Endothelial cell of umbilical vein (primary cell): ENCODE data around the gene POLR1C. TPM values are rescaled to one million over a fixed set of nuclear protein-coding genes. Genes with fewer than 3 reads are reported as not detected.
"Not testable (repeated sequence)": the region's sequence is repeated elsewhere in the genome, so short reads cannot be mapped to it uniquely, and the experiment has no call there.

Experiments
- BruUV-seq: library from RNA; stranded (reverse); fragments of 400-500 nt; replicated peaks from 2 replicates; lab custom pipeline; 2021; lab: Mats Ljungman, UMichigan
- CTCF ChIA-PET: fragments of 300-600, 350-600 bp; sonication (Branson Sonifier 250); formaldehyde crosslinking; loops from one replicate; lab custom pipeline; 2021; ENCODE audit warnings: antibody characterized with exemption, inconsistent platforms; lab: Charles Lee
- POLR2A ChIA-PET: fragments of 300-600, 350-600 bp; sonication (Branson Sonifier 250); formaldehyde crosslinking; loops from one replicate; lab custom pipeline; 2021; ENCODE audit warnings: antibody characterized with exemption, inconsistent platforms; lab: Charles Lee
- DNase-seq: peaks from one replicate; pipeline ENCODE4 v3.0.0-alpha.2; 2011; ENCODE audit warnings: low read depth, low spot score
- FAIRE-seq: peaks from 2 replicates; lab custom pipeline; 2011; peaks lifted over from hg19 to GRCh38; lab: Jason Lieb, UNC
- H2AFZ ChIP-seq: 2 replicates; pipeline ENCODE4 v1.6.0; 2012; ENCODE audit warnings: low read depth, low read length, control low read depth, inconsistent platforms
- H3K27ac ChIP-seq: 2 replicates; pipeline ENCODE4 v1.5.1; 2011; ENCODE audit warnings: low read depth, mild to moderate bottlenecking, control low read depth, low read length, moderate library complexity; ENCODE audit not compliant: insufficient read depth
- H3K27me3 ChIP-seq, 2 experiments: 2 replicates each; pipeline versions ENCODE4 v1.6.0 to v1.6.1; 2011; ENCODE audit warnings: low read length in 2 of 2, mixed read lengths in 1 of 2; ENCODE audit not compliant: control insufficient read depth in 2 of 2, insufficient read depth in 2 of 2
- H3K36me3 ChIP-seq, 2 experiments: 2 replicates in 1 of 2; 3 replicates in 1 of 2; pipeline ENCODE4 v1.5.1; 2011; ENCODE audit warnings: low read length in 2 of 2, mild to moderate bottlenecking in 1 of 2, moderate library complexity in 1 of 2; ENCODE audit not compliant: control insufficient read depth in 2 of 2, insufficient read depth in 2 of 2; ENCODE audit errors: extremely low read depth in 1 of 2
- H3K4me1 ChIP-seq: 3 replicates; pipeline ENCODE4 v1.5.1; 2011; ENCODE audit warnings: mild to moderate bottlenecking, low read length; ENCODE audit not compliant: control insufficient read depth, insufficient read depth; ENCODE audit errors: extremely low read depth
- H3K4me2 ChIP-seq: 2 replicates; pipeline ENCODE4 v1.6.1; 2011; ENCODE audit warnings: low read length, control low read depth, mixed read lengths; ENCODE audit not compliant: insufficient read depth
- H3K4me3 ChIP-seq, 3 experiments: fragments of 200-600 bp in 1 of 3; sonication (generic), shearing (Covaris generic) in 1 of 3; replicated peaks in 1 of 3; 2 replicates each; pipeline ENCODE4 v1.5.1; 2011 to 2016; ENCODE audit warnings: control low read depth in 3 of 3, low read length in 3 of 3, mild to moderate bottlenecking in 2 of 3, inconsistent platforms in 1 of 3, low read depth in 1 of 3, moderate library complexity in 1 of 3; ENCODE audit not compliant: insufficient read depth in 1 of 3
- H3K79me2 ChIP-seq: 2 replicates; pipeline ENCODE4 v1.6.0; 2012; ENCODE audit warnings: low read length, inconsistent platforms; ENCODE audit not compliant: control insufficient read depth, insufficient read depth
- H3K9ac ChIP-seq: replicated peaks from 2 replicates; pipeline ENCODE3; 2011; ENCODE audit warnings: low read length, control low read depth; ENCODE audit not compliant: insufficient read depth; ENCODE audit errors: extremely low read depth
- H3K9me1 ChIP-seq: replicated peaks from 3 replicates; pipeline ENCODE4 v1.6.0; 2011; ENCODE audit warnings: mild to moderate bottlenecking, low read length; ENCODE audit not compliant: control insufficient read depth, insufficient read depth; ENCODE audit errors: extremely low read depth
- H3K9me3 ChIP-seq: replicated peaks from 2 replicates; pipeline ENCODE4 v1.5.1; 2012; ENCODE audit warnings: low read length, inconsistent platforms; ENCODE audit not compliant: control insufficient read depth, insufficient read depth
- H4K20me1 ChIP-seq: replicated peaks from 2 replicates; pipeline ENCODE3; 2011; ENCODE audit warnings: mild to moderate bottlenecking, low read length; ENCODE audit not compliant: control insufficient read depth, insufficient read depth; ENCODE audit errors: extremely low read depth
- EZH2 ChIP-seq: IDR thresholded peaks from 2 replicates; pipeline ENCODE4 v1.6.1; 2012; ENCODE audit warnings: borderline replicate concordance, low read depth, mild to moderate bottlenecking, moderate library complexity, low read length, inconsistent platforms; ENCODE audit not compliant: severe bottlenecking
- FOS ChIP-seq: IDR thresholded peaks from 2 replicates; pipeline ENCODE4 v1.6.1; 2011; ENCODE audit warnings: mild to moderate bottlenecking, low read length, moderate library complexity, borderline replicate concordance; ENCODE audit not compliant: insufficient read depth
- GATA2 ChIP-seq: IDR thresholded peaks from 2 replicates; pipeline ENCODE4 v1.7.0; 2011; ENCODE audit warnings: low read depth, mild to moderate bottlenecking, moderate library complexity, mixed read lengths, low read length; ENCODE audit not compliant: insufficient read length, insufficient read depth
- JUN ChIP-seq: IDR thresholded peaks from 2 replicates; pipeline ENCODE4 v1.6.1; 2011; ENCODE audit warnings: borderline replicate concordance, low read depth; ENCODE audit not compliant: insufficient read length, insufficient read depth
- MAX ChIP-seq: IDR thresholded peaks from 2 replicates; pipeline ENCODE4 v1.6.1; 2011; ENCODE audit not compliant: insufficient read depth, insufficient read length
- MYC ChIP-seq: IDR thresholded peaks from one replicate; pipeline ENCODE4 v1.6.1; 2011; ENCODE audit warnings: mild to moderate bottlenecking, low read depth, low read length
- POLR2A ChIP-seq: IDR thresholded peaks from 2 replicates; pipeline ENCODE4 v1.6.1; 2012; ENCODE audit warnings: low read depth, mild to moderate bottlenecking, control low read depth, low read length
- POLR2AphosphoS5 ChIP-seq: IDR thresholded peaks from 2 replicates; pipeline ENCODE4 v1.6.1; 2012; ENCODE audit warnings: low read depth, mild to moderate bottlenecking, control low read depth, low read length, moderate library complexity; ENCODE audit not compliant: insufficient read depth
- dilution Hi-C: fragments of 300-500 bp; cut with MboI; formaldehyde crosslinking; loops from one replicate; pipeline ENCODE4 v1.15.0; 2019; ENCODE audit warnings: low sequenced_read_pairs; ENCODE audit not compliant: extremely low pct_ligation_motif_present
- intact Hi-C: fragments of 100-400 bp; cut with micrococcal nuclease; formaldehyde crosslinking; loops from one replicate; pipeline ENCODE4 v1.10.0; 2022
- polyA plus RNA-seq, 4 experiments: library from polyadenylated mRNA; depleted of rRNA in 3 of 4; stranded (reverse) in 3 of 4; unstranded in 1 of 4; fragments of >200 nt; gene quantifications; 2 replicates each; pipeline versions ENCODE4 v1.2.1 to v1.2.3, GENCODE V29; 2011 to 2012; ENCODE audit warnings: missing spikeins in 1 of 4
- total RNA-seq: library from RNA; stranded (reverse); gene quantifications from 2 replicates; pipeline ENCODE4 v1.2.3, GENCODE V29; 2021
- TF ChIP-seq, protein P1 (sequence below), 2 donors: IDR thresholded peaks; 1 replicate in 1 of 2; 2 replicates in 1 of 2; pipeline ENCODE4 v1.5.1; 2011; ENCODE audit warnings: low read length in 2 of 2, mild to moderate bottlenecking in 2 of 2, moderate library complexity in 2 of 2, control low read depth in 1 of 2, inconsistent platforms in 1 of 2, low read depth in 1 of 2; ENCODE audit not compliant: insufficient read depth in 1 of 2; ENCODE audit errors: extremely low read depth in 1 of 2

POLR1C gene
- total and polyA plus RNA-seq, 2 donors (not counting 3 experiments of a cell fraction or from before 2014, with no cell fraction given) = 39.8 to 46.0 TPM

- POLR2A ChIA-PET = no interaction called here
- Histone ChIP-seq H3K79me2 (no peaks in the 10 kb centered on the region), H3K9ac (no peak overlapping the region), H2AFZ (no peak overlapping the region), H3K4me1 (peaks cover 16% of the 10 kb centered on the region), H3K4me3 (no peak overlapping the region), H4K20me1 (no peaks in the 10 kb centered on the region), H3K27ac (no peak overlapping the region), H3K27me3 (no peaks in the 10 kb centered on the region), H3K9me3 (no peaks in the 10 kb centered on the region), H3K4me2 (no peak overlapping the region), H3K36me3 (peaks cover 0 to 11% of the 10 kb centered on the region in 2 experiments), H3K9me1 (no peaks in the 10 kb centered on the region)
- no peak for DNase-seq
- CTCF ChIA-PET = interaction anchor here (7.0 to 19.0 kb wide), 2 partner anchors 9 to 42 kb away, joined by 58 to 289 read pairs; partner anchors contain the start of gene DLK2
- dilution Hi-C loops = no loop called here
- intact Hi-C loops = loop anchor here (2.0 kb wide), 1 partner anchor 43 kb away; the partner anchor contains the start of gene DLK2
- BruUV-seq = no TSS peak
- no peak for FAIRE-seq
- TF ChIP-seq GATA2 = no peak
- TF ChIP-seq POLR2AphosphoS5 = no peak
- no peak for TF ChIP-seq EZH2
- no peak for TF ChIP-seq FOS
- TF ChIP-seq MAX = no peak
- TF ChIP-seq, protein P1, sequence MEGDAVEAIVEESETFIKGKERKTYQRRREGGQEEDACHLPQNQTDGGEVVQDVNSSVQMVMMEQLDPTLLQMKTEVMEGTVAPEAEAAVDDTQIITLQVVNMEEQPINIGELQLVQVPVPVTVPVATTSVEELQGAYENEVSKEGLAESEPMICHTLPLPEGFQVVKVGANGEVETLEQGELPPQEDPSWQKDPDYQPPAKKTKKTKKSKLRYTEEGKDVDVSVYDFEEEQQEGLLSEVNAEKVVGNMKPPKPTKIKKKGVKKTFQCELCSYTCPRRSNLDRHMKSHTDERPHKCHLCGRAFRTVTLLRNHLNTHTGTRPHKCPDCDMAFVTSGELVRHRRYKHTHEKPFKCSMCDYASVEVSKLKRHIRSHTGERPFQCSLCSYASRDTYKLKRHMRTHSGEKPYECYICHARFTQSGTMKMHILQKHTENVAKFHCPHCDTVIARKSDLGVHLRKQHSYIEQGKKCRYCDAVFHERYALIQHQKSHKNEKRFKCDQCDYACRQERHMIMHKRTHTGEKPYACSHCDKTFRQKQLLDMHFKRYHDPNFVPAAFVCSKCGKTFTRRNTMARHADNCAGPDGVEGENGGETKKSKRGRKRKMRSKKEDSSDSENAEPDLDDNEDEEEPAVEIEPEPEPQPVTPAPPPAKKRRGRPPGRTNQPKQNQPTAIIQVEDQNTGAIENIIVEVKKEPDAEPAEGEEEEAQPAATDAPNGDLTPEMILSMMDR (IDR thresholded peaks at IDR 0.05; ENCODE audit: extremely low read depth in 1 of 2, insufficient read depth in 1 of 2, low read depth in 1 of 2, low read length in 2 of 2) = no peak
- no peak for TF ChIP-seq JUN
- no peak for TF ChIP-seq POLR2A
- no peak for TF ChIP-seq MYC
These were observed 19.2 kb upstream of the POLR1C start for GRCh38 chr6:43497689-43498088.

- H4K20me1 ChIP-seq, FAIRE-seq, POLR2A ChIA-PET, H3K4me2 ChIP-seq, H3K9me3 ChIP-seq, H3K27ac ChIP-seq, H2AFZ ChIP-seq, dilution Hi-C loops, H3K27me3 ChIP-seq, DNase-seq, H3K9me1 ChIP-seq, BruUV-seq, H3K4me3 ChIP-seq, H3K9ac ChIP-seq, H3K79me2 ChIP-seq: not testable (repeated sequence)
- peaks cover 0 to 17% of the 10 kb centered on the region in 2 experiments for H3K36me3 ChIP-seq
- CTCF ChIA-PET = interaction anchor here (1.5 to 19.0 kb wide), 3 partner anchors 9 to 269 kb away, joined by 3 to 289 read pairs (median 58); partner anchors contain the start of genes DLK2 and DNPH1
- peaks cover 15% of the 10 kb centered on the region for H3K4me1 ChIP-seq
- intact Hi-C loops = loop anchor here (2.0 kb wide), 1 partner anchor 43 kb away; the partner anchor contains the start of gene DLK2
These were observed 18.6 kb upstream of the POLR1C start for GRCh38 chr6:43498291-43498690.
